Measurements from ENCODE around the gene MTAP. TPM values are rescaled to one million over a fixed set of nuclear protein-coding genes. Genes with fewer than 3 reads are reported as not detected.

Gene MTAP
- total RNA-seq, 1 experiment from 2014 or later: 102 TPM

GRCh38 chr9:21833090-21833801 lies 30.8 kb downstream of the MTAP start:
- Histone ChIP-seq H4K5ac (ENCODE audit: insufficient read length, low read depth, low read length) (no peak overlapping the region), H3K4me2 (ENCODE audit: insufficient read depth, insufficient read length, low read length) (no peak overlapping the region), H2BK20ac (ENCODE audit: low read depth, low read length, poor library complexity, severe bottlenecking) (no peak overlapping the region), H3K79me1 (ENCODE audit: insufficient read depth, low read depth, low read length, poor library complexity, severe bottlenecking) (peaks cover 7% of the 10 kb centered on the region), H3T11ph (ENCODE audit: low read length) (no peak overlapping the region), H3K4ac (ENCODE audit: low read depth, low read length) (no peak overlapping the region), H2AFZ (ENCODE audit: low read length) (no peak overlapping the region), H3K18ac (ENCODE audit: insufficient read length, low read depth, low read length) (no peak overlapping the region), H2BK5ac (ENCODE audit: insufficient read length, low read length) (no peak overlapping the region), H3K9me3 (ENCODE audit: control insufficient read depth, low read depth, low read length) (no peaks in the 10 kb centered on the region), H3K23me2 (ENCODE audit: insufficient read length, low read depth, low read length, poor library complexity, severe bottlenecking) (no peaks in the 10 kb centered on the region), H3K23ac (ENCODE audit: insufficient read length, low read depth, low read length) (no peak overlapping the region), H2AK5ac (ENCODE audit: insufficient read length, low read length) (no peak overlapping the region), H2BK12ac (ENCODE audit: insufficient read length, low read depth, low read length) (no peak overlapping the region), H4K91ac (ENCODE audit: insufficient read length, low read depth, low read length) (no peak overlapping the region), H2BK120ac (ENCODE audit: low read depth, low read length, poor library complexity, severe bottlenecking) (no peak overlapping the region), H3K4me1 (ENCODE audit: insufficient read depth, low read length) (no peaks in the 10 kb centered on the region; the same call in 1 of the 2 replicates), H3K14ac (ENCODE audit: insufficient read depth, low read length) (no peak overlapping the region), H3K9ac (ENCODE audit: extremely low read depth, insufficient read length, low read length) (no peak overlapping the region), H3K56ac (ENCODE audit: insufficient read length, low read depth, low read length) (no peak overlapping the region), H2BK15ac (ENCODE audit: low read depth, low read length) (no peak overlapping the region), H4K8ac (replicated peaks; ENCODE audit: insufficient read length, low read depth, low read length) (no peak overlapping the region), H4K20me1 (ENCODE audit: control insufficient read depth, insufficient read depth, insufficient read length) (no peaks in the 10 kb centered on the region), H3K27me3 (ENCODE audit: insufficient read depth, low read length) (no peaks in the 10 kb centered on the region), H3K27ac (ENCODE audit: insufficient read length, low read depth, low read length) (no peak overlapping the region), H3K79me2 (ENCODE audit: insufficient read depth, low read length) (peaks cover 5% of the 10 kb centered on the region; the same call in 1 of the 2 replicates)
- Mint-ChIP-seq H3K36me3 (ENCODE audit: insufficient read depth in 1 of 3, low read depth in 3 of 3) (peaks cover 66 to 96% (median 86%) of the 10 kb centered on the region in 3 experiments), H3K27me3 (ENCODE audit: low read depth) (no peaks in the 10 kb centered on the region), H3K4me3 (no peak overlapping the region), H3K4me1 (no peaks in the 10 kb centered on the region), H3K27ac (peak overlapping the region in 1 of 3 experiments; percentile 10; a peak in 2 of 7 replicates), H3K9me3 (no peaks in the 10 kb centered on the region)
- TF ChIP-seq, protein P1, sequence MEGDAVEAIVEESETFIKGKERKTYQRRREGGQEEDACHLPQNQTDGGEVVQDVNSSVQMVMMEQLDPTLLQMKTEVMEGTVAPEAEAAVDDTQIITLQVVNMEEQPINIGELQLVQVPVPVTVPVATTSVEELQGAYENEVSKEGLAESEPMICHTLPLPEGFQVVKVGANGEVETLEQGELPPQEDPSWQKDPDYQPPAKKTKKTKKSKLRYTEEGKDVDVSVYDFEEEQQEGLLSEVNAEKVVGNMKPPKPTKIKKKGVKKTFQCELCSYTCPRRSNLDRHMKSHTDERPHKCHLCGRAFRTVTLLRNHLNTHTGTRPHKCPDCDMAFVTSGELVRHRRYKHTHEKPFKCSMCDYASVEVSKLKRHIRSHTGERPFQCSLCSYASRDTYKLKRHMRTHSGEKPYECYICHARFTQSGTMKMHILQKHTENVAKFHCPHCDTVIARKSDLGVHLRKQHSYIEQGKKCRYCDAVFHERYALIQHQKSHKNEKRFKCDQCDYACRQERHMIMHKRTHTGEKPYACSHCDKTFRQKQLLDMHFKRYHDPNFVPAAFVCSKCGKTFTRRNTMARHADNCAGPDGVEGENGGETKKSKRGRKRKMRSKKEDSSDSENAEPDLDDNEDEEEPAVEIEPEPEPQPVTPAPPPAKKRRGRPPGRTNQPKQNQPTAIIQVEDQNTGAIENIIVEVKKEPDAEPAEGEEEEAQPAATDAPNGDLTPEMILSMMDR (conservative IDR thresholded peaks at IDR 0.05): no peak
- no CpG with 5 or more reads among the region's 8 CpGs for WGBS (ENCODE audit: extremely low coverage, insufficient read length, low lambda C conversion rate)
- no peak for DNase-seq

All from H9 (cell line).